ENCODE measurements around the gene MACROD2.

MACROD2 gene

GRCh38 chr20:14604143-14604542, 608.8 kb downstream of the MACROD2 start (continued):
- TF ChIP-seq HIC1 (tag by site-specific recombination; IDR thresholded peaks at IDR 0.05) (no peak), ZNF223 (tag by site-specific recombination; IDR thresholded peaks at IDR 0.05) (no peak), SP2 (tag by site-specific recombination; IDR thresholded peaks at IDR 0.05) (no peak), FEZF1 (tag by site-specific recombination; IDR thresholded peaks at IDR 0.05) (no peak), ZNF623 (tag by site-specific recombination; IDR thresholded peaks at IDR 0.05) (no peak), ZNF292 (tag by site-specific recombination; IDR thresholded peaks at IDR 0.05; ENCODE audit: borderline replicate concordance, low read depth) (no peak), ZNF266 (tag by site-specific recombination; IDR thresholded peaks at IDR 0.05; ENCODE audit: low read depth) (no peak), ZSCAN16 (tag by site-specific recombination; IDR thresholded peaks at IDR 0.05) (no peak), ZNF16 (tag by site-specific recombination; IDR thresholded peaks at IDR 0.05; ENCODE audit: low read depth) (no peak)

- Histone ChIP-seq H3K9me3 (ENCODE audit: control insufficient read depth, insufficient read depth, low read depth, low read length) (no peaks in the 10 kb centered on the region), H3K27ac (ENCODE audit: extremely low read depth, low read depth, low read length) (no peak overlapping the region), H3K4me1 (ENCODE audit: control insufficient read depth, insufficient read depth, low read length) (no peaks in the 10 kb centered on the region), H3K36me3 (ENCODE audit: control insufficient read depth in 2 of 2, insufficient read depth in 1 of 2, low read length in 2 of 2) (no peaks in the 10 kb centered on the region), H3K4me3 (ENCODE audit: low read depth, low read length) (no peak overlapping the region)
- ChIA-PET POLR2A (no interaction called here), CTCF (interaction anchor here (0.7 kb wide), 1 partner anchor 12 kb away, joined by 3 read pairs; no protein-coding TSS in a partner anchor)
- TF ChIP-seq ZNF157 (tag by site-specific recombination; IDR thresholded peaks at IDR 0.05) (no peak), ZNF10 (tag by site-specific recombination; IDR thresholded peaks at IDR 0.05) (no peak), ZBTB1 (tag by site-specific recombination; IDR thresholded peaks at IDR 0.05) (no peak)
Observed at GRCh38 chr20:14609328-14610221, 614.3 kb downstream of the MACROD2 start.

DNA sequence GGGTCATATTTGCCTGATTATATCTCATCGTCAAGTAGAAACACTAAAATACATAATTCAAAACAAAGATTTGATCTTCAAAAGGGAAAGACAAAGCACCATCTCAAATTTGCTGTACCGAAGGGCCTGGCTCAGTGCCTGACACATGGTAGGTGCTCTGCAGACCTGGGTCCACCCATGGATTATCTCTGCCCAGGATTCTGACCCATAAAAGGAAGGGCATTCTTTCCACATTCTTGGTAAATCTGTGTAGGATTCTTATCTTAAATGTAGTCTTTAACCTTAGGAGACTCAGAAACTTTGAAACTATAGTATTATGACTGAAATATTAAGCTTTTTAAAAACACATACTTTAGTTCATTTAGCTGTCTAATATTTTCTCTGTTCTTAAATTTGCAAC, 616.2 kb downstream of the MACROD2 start:
- POLR2A ChIA-PET, result no interaction called here
- Histone ChIP-seq H3K9me3 (ENCODE audit: control insufficient read depth, insufficient read depth, low read depth, low read length) (no peaks in the 10 kb centered on the region), H3K4me3 (ENCODE audit: low read depth, low read length) (no peak overlapping the region), H3K36me3 (ENCODE audit: control insufficient read depth in 2 of 2, insufficient read depth in 1 of 2, low read length in 2 of 2) (no peaks in the 10 kb centered on the region), H3K4me1 (ENCODE audit: control insufficient read depth, insufficient read depth, low read length) (no peaks in the 10 kb centered on the region), H3K27ac (ENCODE audit: extremely low read depth, low read depth, low read length) (no peak overlapping the region)
- CTCF ChIA-PET, result no interaction called here
- no peak for TF ChIP-seq ZSCAN23 (tag by site-specific recombination; IDR thresholded peaks at IDR 0.05)
- no peak for TF ChIP-seq ZSCAN5A (tag by site-specific recombination; IDR thresholded peaks at IDR 0.05)
- TF ChIP-seq ZBTB21 (tag by site-specific recombination; IDR thresholded peaks at IDR 0.05), result no peak
- TF ChIP-seq GLI4 (tag by site-specific recombination; IDR thresholded peaks at IDR 0.05), result no peak
- TF ChIP-seq, protein P1, sequence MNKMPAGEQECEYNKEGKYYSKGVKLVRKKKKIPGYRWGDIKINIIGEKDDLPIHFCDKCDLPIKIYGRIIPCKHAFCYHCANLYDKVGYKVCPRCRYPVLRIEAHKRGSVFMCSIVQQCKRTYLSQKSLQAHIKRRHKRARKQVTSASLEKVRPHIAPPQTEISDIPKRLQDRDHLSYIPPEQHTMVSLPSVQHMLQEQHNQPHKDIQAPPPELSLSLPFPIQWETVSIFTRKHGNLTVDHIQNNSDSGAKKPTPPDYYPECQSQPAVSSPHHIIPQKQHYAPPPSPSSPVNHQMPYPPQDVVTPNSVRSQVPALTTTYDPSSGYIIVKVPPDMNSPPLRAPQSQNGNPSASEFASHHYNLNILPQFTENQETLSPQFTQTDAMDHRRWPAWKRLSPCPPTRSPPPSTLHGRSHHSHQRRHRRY (tag by site-specific recombination; IDR thresholded peaks at IDR 0.05), result no peak
- TF ChIP-seq ZNF596 (tag by site-specific recombination; IDR thresholded peaks at IDR 0.05), result no peak
- no peak for TF ChIP-seq ZFP37 (tag by site-specific recombination; IDR thresholded peaks at IDR 0.05)
- TF ChIP-seq ZNF341 (tag by site-specific recombination; IDR thresholded peaks at IDR 0.05; ENCODE audit: low read depth), result no peak
- TF ChIP-seq ZNF175 (tag by site-specific recombination; IDR thresholded peaks at IDR 0.05), result no peak
- TF ChIP-seq ZNF423 (tag by site-specific recombination; IDR thresholded peaks at IDR 0.05), result no peak
- no peak for TF ChIP-seq ZNF777 (tag by site-specific recombination; IDR thresholded peaks at IDR 0.05; ENCODE audit: borderline replicate concordance)
- no peak for TF ChIP-seq ZNF837 (tag by site-specific recombination; IDR thresholded peaks at IDR 0.05)
- no peak for TF ChIP-seq ZNF18 (tag by site-specific recombination; IDR thresholded peaks at IDR 0.05)
- TF ChIP-seq IKZF3 (tag by site-specific recombination; IDR thresholded peaks at IDR 0.05), result no peak
